ENCODE measurements around the gene MYRIP.

- TF ChIP-seq CTCF (conservative IDR thresholded peaks at IDR 0.05 in 1 of 2, IDR thresholded peaks at IDR 0.05 in 1 of 2; ENCODE audit: extremely low read depth in 1 of 2, insufficient read depth in 1 of 2, low read depth in 1 of 2, low read length in 2 of 2): no peak
- TF ChIP-seq EZH2 (IDR thresholded peaks at IDR 0.05; ENCODE audit: borderline replicate concordance, low read length): no peak
Observed at GRCh38 chr3:40078590-40078989, 269.2 kb downstream of the MYRIP start.
